Mesenchymal stem cell (in vitro differentiated cells and primary cell): ENCODE data around the gene FAM76A.

Source experiments
- DNase-seq: peaks from one replicate; pipeline ENCODE4 v3.0.0-alpha.2; 2013
- H2AFZ ChIP-seq: one replicate; pipeline ENCODE4 v1.6.1; 2013; ENCODE audit warnings: low read depth, mild to moderate bottlenecking, control low read depth, inconsistent platforms, low read length, moderate library complexity
- H2AK5ac ChIP-seq: 2 replicates; pipeline ENCODE4 v1.6.1; 2013; ENCODE audit warnings: low read length, moderate library complexity, mild to moderate bottlenecking, inconsistent platforms; ENCODE audit not compliant: severe bottlenecking
- H2BK120ac ChIP-seq: one replicate; pipeline ENCODE4 v1.6.1; 2013; ENCODE audit warnings: low read depth, mild to moderate bottlenecking, inconsistent platforms, low read length, moderate library complexity
- H2BK12ac ChIP-seq, 2 experiments: one replicate each; pipeline ENCODE4 v1.6.1; 2013; ENCODE audit warnings: inconsistent platforms in 2 of 2, low read length in 2 of 2, mild to moderate bottlenecking in 2 of 2, moderate library complexity in 2 of 2, control low read depth in 1 of 2
- H2BK15ac ChIP-seq: one replicate; pipeline ENCODE4 v1.6.1; 2013; ENCODE audit warnings: mild to moderate bottlenecking, low read depth, inconsistent platforms; ENCODE audit not compliant: poor library complexity, severe bottlenecking
- H2BK5ac ChIP-seq: 2 replicates; pipeline ENCODE4 v1.6.1; 2013; ENCODE audit warnings: low read depth, mild to moderate bottlenecking, low read length, control low read depth, inconsistent platforms; ENCODE audit not compliant: poor library complexity, severe bottlenecking
- H3K14ac ChIP-seq, 2 experiments: one replicate each; pipeline ENCODE4 v1.6.1; 2013; ENCODE audit warnings: inconsistent platforms in 2 of 2, low read length in 2 of 2, control low read depth in 1 of 2, mild to moderate bottlenecking in 1 of 2, moderate library complexity in 1 of 2
- H3K18ac ChIP-seq, 2 experiments: one replicate each; pipeline ENCODE4 v1.6.1; 2013; ENCODE audit warnings: inconsistent platforms in 2 of 2, low read length in 2 of 2, control low read depth in 1 of 2, low read depth in 1 of 2, mild to moderate bottlenecking in 1 of 2
- H3K23ac ChIP-seq, 2 experiments: one replicate each; pipeline ENCODE4 v1.6.1; 2013; ENCODE audit warnings: inconsistent platforms in 2 of 2, low read length in 2 of 2, mild to moderate bottlenecking in 2 of 2, moderate library complexity in 2 of 2, control low read depth in 1 of 2
- H3K27ac ChIP-seq: 2 replicates; pipeline ENCODE4 v1.5.1; 2013; ENCODE audit warnings: mild to moderate bottlenecking, moderate library complexity, low read length, control low read depth, inconsistent platforms; ENCODE audit not compliant: poor library complexity, severe bottlenecking
- H3K27me3 ChIP-seq, 2 experiments: 2 replicates each; pipeline versions ENCODE4 v1.6.1 to v1.7.0; 2013; ENCODE audit warnings: low read length in 2 of 2, mild to moderate bottlenecking in 2 of 2, moderate library complexity in 2 of 2, control low read depth in 1 of 2, inconsistent platforms in 1 of 2; ENCODE audit not compliant: control insufficient read depth in 1 of 2, insufficient read depth in 1 of 2
- H3K36me3 ChIP-seq, 2 experiments: 2 replicates each; pipeline versions ENCODE4 v1.6.1 to v1.7.0; 2013; ENCODE audit warnings: low read length in 2 of 2, control low read depth in 1 of 2, inconsistent platforms in 1 of 2, low read depth in 1 of 2, mild to moderate bottlenecking in 1 of 2; ENCODE audit not compliant: insufficient read depth in 2 of 2, control insufficient read depth in 1 of 2
- H3K4ac ChIP-seq, 2 experiments: one replicate each; pipeline ENCODE4 v1.6.1; 2013; ENCODE audit warnings: inconsistent platforms in 2 of 2, low read length in 2 of 2, mild to moderate bottlenecking in 2 of 2, moderate library complexity in 2 of 2, control low read depth in 1 of 2, low read depth in 1 of 2
- H3K4me1 ChIP-seq: 2 replicates; pipeline ENCODE4 v1.6.1; 2013; ENCODE audit warnings: low read depth, low read length, control low read depth; ENCODE audit not compliant: control insufficient read depth, insufficient read depth
- H3K4me2 ChIP-seq: 2 replicates; pipeline ENCODE4 v1.6.1; 2013; ENCODE audit warnings: low read length, mild to moderate bottlenecking, inconsistent platforms; ENCODE audit not compliant: poor library complexity, severe bottlenecking
- H3K4me3 ChIP-seq, 2 experiments: 2 replicates each; pipeline versions ENCODE4 v1.5.1 to v1.7.0; 2013; ENCODE audit warnings: low read length in 2 of 2, mild to moderate bottlenecking in 2 of 2, control low read depth in 1 of 2, low read depth in 1 of 2; ENCODE audit not compliant: insufficient read depth in 1 of 2
- H3K79me1 ChIP-seq: replicated peaks from 2 replicates; pipeline ENCODE4 v1.6.1; 2013; ENCODE audit warnings: mild to moderate bottlenecking, control low read depth, low read length, inconsistent platforms; ENCODE audit not compliant: poor library complexity, severe bottlenecking
- H3K9ac ChIP-seq: 2 replicates; pipeline ENCODE4 v1.7.0; 2013; ENCODE audit warnings: mild to moderate bottlenecking, low read length, moderate library complexity
- H3K9me3 ChIP-seq: 2 replicates; pipeline ENCODE4 v1.7.0; 2013; ENCODE audit warnings: mild to moderate bottlenecking, low read length; ENCODE audit not compliant: control insufficient read depth
- H4K8ac ChIP-seq: one replicate; pipeline ENCODE4 v1.6.1; 2013; ENCODE audit warnings: inconsistent platforms, mild to moderate bottlenecking, low read length, moderate library complexity
- H4K91ac ChIP-seq: one replicate; pipeline ENCODE4 v1.6.1; 2013; ENCODE audit warnings: mild to moderate bottlenecking, low read length, inconsistent platforms
- WGBS: methylation state at CpG from one replicate; pipeline ENCODE4 v1.1.7; 2013; ENCODE audit warnings: mixed read lengths; 5-methylcytosine and 5-hydroxymethylcytosine counted together

The FAM76A gene

DNA sequence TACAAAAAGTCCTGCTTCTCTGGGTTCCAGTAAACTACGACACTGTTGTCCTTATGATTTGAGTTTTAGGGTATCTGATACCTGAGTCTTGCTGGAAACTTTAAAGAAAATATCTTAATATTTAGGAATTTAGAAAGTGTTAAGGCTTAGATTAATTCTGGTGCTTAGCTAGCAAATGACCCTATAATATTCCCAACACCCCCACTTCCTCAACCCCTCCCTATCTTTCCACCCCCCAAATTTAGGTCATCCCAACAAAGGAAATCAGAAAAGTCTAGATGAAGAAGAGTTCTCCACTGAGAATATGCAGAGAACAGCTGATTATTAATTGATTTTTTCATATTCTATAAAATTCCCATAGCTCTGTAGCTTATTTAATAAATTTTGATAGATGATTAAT is 58.9 kb downstream of the FAM76A start:
- Histone ChIP-seq H3K27me3 (no peaks in the 10 kb centered on the region), H2BK12ac (no peak overlapping the region), H2BK120ac (no peak overlapping the region), H3K9me3 (no peaks in the 10 kb centered on the region), H3K14ac (no peak overlapping the region), H3K18ac (no peak overlapping the region), H2AK5ac (no peak overlapping the region), H2BK15ac (no peak overlapping the region), H3K9ac (no peak overlapping the region), H3K79me1 (peaks cover 9% of the 10 kb centered on the region), H3K4me1 (no peaks in the 10 kb centered on the region), H3K4me3 (no peak overlapping the region), H2BK5ac (no peak overlapping the region), H4K8ac (no peak overlapping the region), H2AFZ (no peak overlapping the region), H3K36me3 (peaks cover 2 to 14% of the 10 kb centered on the region in 2 experiments), H3K4ac (no peak overlapping the region), H3K27ac (no peak overlapping the region), H4K91ac (no peak overlapping the region), H3K23ac (no peak overlapping the region), H3K4me2 (no peak overlapping the region)
- DNase-seq, result no peak
- WGBS, result 93% methylated on average over 1 of the region's 1 CpG

DNA sequence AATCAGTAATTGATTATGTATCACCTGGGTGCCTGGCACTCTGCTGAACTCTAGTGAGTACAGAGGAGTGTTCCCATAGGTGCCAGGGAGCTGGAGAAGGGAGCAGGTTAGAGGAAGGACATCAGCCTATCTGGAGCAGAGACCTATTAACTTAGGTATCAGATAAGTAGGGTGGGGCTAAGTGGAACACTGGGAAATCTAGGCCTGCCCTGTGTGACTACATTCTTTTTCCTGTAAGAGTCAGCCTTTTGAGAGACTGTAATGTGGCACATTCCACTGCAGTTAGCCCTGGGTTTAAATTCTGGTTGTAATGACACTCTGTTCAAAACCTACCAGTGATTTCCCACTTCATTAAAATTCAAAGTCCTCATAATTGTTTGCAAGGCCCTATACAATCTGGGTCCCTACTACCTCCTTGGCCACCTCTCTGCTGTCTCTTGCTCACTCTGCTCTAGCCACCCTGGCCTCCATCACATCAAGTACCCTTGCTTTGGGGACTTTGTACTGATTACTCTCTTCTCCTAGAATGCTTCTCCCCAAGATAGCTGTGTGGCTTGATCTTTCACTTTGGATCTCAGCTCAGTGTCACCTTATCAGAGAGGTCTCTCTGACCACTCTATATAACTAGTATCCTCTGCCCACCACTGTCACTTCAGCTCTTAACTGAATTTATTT is 60.2 kb downstream of the FAM76A start:
- H2AFZ ChIP-seq, result no peak overlapping the region
- no peak overlapping the region for H4K8ac ChIP-seq
- no peak overlapping the region for H3K4ac ChIP-seq
- no peak overlapping the region for H3K18ac ChIP-seq
- H3K9ac ChIP-seq, result peak overlapping the region; percentile 24
- no peak overlapping the region for H2AK5ac ChIP-seq
- H3K4me3 ChIP-seq, result no peak overlapping the region
- H3K9me3 ChIP-seq, result no peaks in the 10 kb centered on the region
- H3K36me3 ChIP-seq, result peaks cover 4 to 23% of the 10 kb centered on the region in 2 experiments
- H3K27me3 ChIP-seq, result no peaks in the 10 kb centered on the region
- H3K14ac ChIP-seq, result no peak overlapping the region
- no peak overlapping the region for H3K23ac ChIP-seq
- no peak overlapping the region for H3K27ac ChIP-seq
- H3K4me1 ChIP-seq, result no peaks in the 10 kb centered on the region
- H3K4me2 ChIP-seq, result no peak overlapping the region
- no peak overlapping the region for H2BK120ac ChIP-seq
- H4K91ac ChIP-seq, result no peak overlapping the region
- no peak overlapping the region for H2BK15ac ChIP-seq
- peaks cover 10% of the 10 kb centered on the region for H3K79me1 ChIP-seq
- H2BK12ac ChIP-seq, result no peak overlapping the region
- peak; percentile 18 for DNase-seq
- H2BK5ac ChIP-seq, result no peak overlapping the region

GRCh38 chr1:27787895-27788294 is 62.1 kb downstream of the FAM76A start:
- Histone ChIP-seq H2AK5ac (no peak overlapping the region), H3K9ac (no peak overlapping the region), H2BK120ac (no peak overlapping the region), H3K4me3 (no peak overlapping the region), H3K23ac (no peak overlapping the region), H3K79me1 (peaks cover 7% of the 10 kb centered on the region), H3K36me3 (peaks cover 4 to 28% of the 10 kb centered on the region in 2 experiments), H3K9me3 (no peaks in the 10 kb centered on the region), H4K91ac (no peak overlapping the region), H2BK15ac (no peak overlapping the region), H2AFZ (no peak overlapping the region), H2BK12ac (no peak overlapping the region), H2BK5ac (no peak overlapping the region), H3K14ac (no peak overlapping the region), H3K4ac (no peak overlapping the region), H3K18ac (no peak overlapping the region), H3K27me3 (no peaks in the 10 kb centered on the region), H3K4me2 (no peak overlapping the region), H3K4me1 (no peaks in the 10 kb centered on the region), H3K27ac (no peak overlapping the region), H4K8ac (no peak overlapping the region)
- DNase-seq, result peak; percentile 67

- no peak overlapping the region for H2BK120ac ChIP-seq
- H3K27ac ChIP-seq, result no peak overlapping the region
- H3K23ac ChIP-seq, result no peak overlapping the region
- H4K8ac ChIP-seq, result no peak overlapping the region
- H2AFZ ChIP-seq, result no peak overlapping the region
- no peak overlapping the region for H3K4me3 ChIP-seq
- no peak overlapping the region for H4K91ac ChIP-seq
- no peaks in the 10 kb centered on the region for H3K9me3 ChIP-seq
- H2BK15ac ChIP-seq, result no peak overlapping the region
- no peaks in the 10 kb centered on the region for H3K27me3 ChIP-seq
- peaks cover 8 to 45% of the 10 kb centered on the region in 2 experiments for H3K36me3 ChIP-seq
- H2AK5ac ChIP-seq, result no peak overlapping the region
- peaks cover 5% of the 10 kb centered on the region for H3K79me1 ChIP-seq
- no peak overlapping the region for H2BK12ac ChIP-seq
- WGBS, result 93% methylated on average over 4 of the region's 4 CpGs
- no peak overlapping the region for H3K4me2 ChIP-seq
- H3K4ac ChIP-seq, result no peak overlapping the region
- H3K18ac ChIP-seq, result no peak overlapping the region
- DNase-seq, result peak; percentile 44
- H2BK5ac ChIP-seq, result no peak overlapping the region
- no peaks in the 10 kb centered on the region for H3K4me1 ChIP-seq
- H3K14ac ChIP-seq, result no peak overlapping the region
- H3K9ac ChIP-seq, result peak overlapping the region; percentile 19
Measured at GRCh38 chr1:27789540-27790041, 63.8 kb downstream of the FAM76A start.
